ENCODE results near the gene SRGAP1.
"Not testable (repeated sequence)": the region's sequence is repeated elsewhere in the genome, so short reads cannot be mapped to it uniquely, and the experiment has no call there.

SRGAP1 gene

GRCh38 chr12:64058541-64059265, 214.2 kb downstream of the SRGAP1 start:
- FAIRE-seq: no peak

- no peak for FAIRE-seq
These were observed 215.2 kb downstream of the SRGAP1 start for GRCh38 chr12:64059685-64060084.

- no peak for FAIRE-seq
These were observed 217.4 kb downstream of the SRGAP1 start for GRCh38 chr12:64061868-64062375.

- no peak for FAIRE-seq
These were observed 218.6 kb downstream of the SRGAP1 start for GRCh38 chr12:64063121-64063520.

GRCh38 chr12:64064240-64064639, 219.7 kb downstream of the SRGAP1 start:
- FAIRE-seq: no peak

GRCh38 chr12:64064706-64065105, 220.2 kb downstream of the SRGAP1 start:
- no peak for FAIRE-seq

GRCh38 chr12:64065881-64066451, 221.5 kb downstream of the SRGAP1 start:
- no peak for FAIRE-seq

GRCh38 chr12:64066776-64067175, 222.3 kb downstream of the SRGAP1 start:
- FAIRE-seq: no peak

GRCh38 chr12:64070454-64070853, 226.0 kb downstream of the SRGAP1 start:
- FAIRE-seq: no peak

- no peak for FAIRE-seq
These were observed 228.5 kb downstream of the SRGAP1 start for GRCh38 chr12:64072916-64073575.

GRCh38 chr12:64076565-64076964, 232.1 kb downstream of the SRGAP1 start:
- not testable (repeated sequence) for FAIRE-seq

GRCh38 chr12:64077922-64078321, 233.4 kb downstream of the SRGAP1 start:
- no peak for FAIRE-seq

GRCh38 chr12:64080319-64081007, 236.0 kb downstream of the SRGAP1 start:
- no peak for FAIRE-seq

- no peak for FAIRE-seq
These were observed 236.5 kb downstream of the SRGAP1 start for GRCh38 chr12:64081008-64081404.

- FAIRE-seq: no peak
These were observed 237.6 kb downstream of the SRGAP1 start for GRCh38 chr12:64082116-64082515.

GRCh38 chr12:64082866-64083268, 238.4 kb downstream of the SRGAP1 start:
- no peak for FAIRE-seq

GRCh38 chr12:64083285-64084210, 239.0 kb downstream of the SRGAP1 start:
- FAIRE-seq: peak; percentile 94

GRCh38 chr12:64085154-64085553, 240.7 kb downstream of the SRGAP1 start:
- no peak for FAIRE-seq

GRCh38 chr12:64085996-64086395, 241.5 kb downstream of the SRGAP1 start:
- no peak for FAIRE-seq

- FAIRE-seq: no peak
These were observed 242.4 kb downstream of the SRGAP1 start for GRCh38 chr12:64086946-64087345.

- FAIRE-seq: no peak
These were observed 243.3 kb downstream of the SRGAP1 start for GRCh38 chr12:64087761-64088160.
